ENCODE results near the gene TAF5. TPM values are rescaled to one million over a fixed set of nuclear protein-coding genes. Genes with fewer than 3 reads are reported as not detected.
"Not testable (repeated sequence)": the region's sequence is repeated elsewhere in the genome, so short reads cannot be mapped to it uniquely, and the experiment has no call there.

Gene TAF5
- polyA plus RNA-seq, 2 donors: 1.3 to 1.6 TPM

DNA sequence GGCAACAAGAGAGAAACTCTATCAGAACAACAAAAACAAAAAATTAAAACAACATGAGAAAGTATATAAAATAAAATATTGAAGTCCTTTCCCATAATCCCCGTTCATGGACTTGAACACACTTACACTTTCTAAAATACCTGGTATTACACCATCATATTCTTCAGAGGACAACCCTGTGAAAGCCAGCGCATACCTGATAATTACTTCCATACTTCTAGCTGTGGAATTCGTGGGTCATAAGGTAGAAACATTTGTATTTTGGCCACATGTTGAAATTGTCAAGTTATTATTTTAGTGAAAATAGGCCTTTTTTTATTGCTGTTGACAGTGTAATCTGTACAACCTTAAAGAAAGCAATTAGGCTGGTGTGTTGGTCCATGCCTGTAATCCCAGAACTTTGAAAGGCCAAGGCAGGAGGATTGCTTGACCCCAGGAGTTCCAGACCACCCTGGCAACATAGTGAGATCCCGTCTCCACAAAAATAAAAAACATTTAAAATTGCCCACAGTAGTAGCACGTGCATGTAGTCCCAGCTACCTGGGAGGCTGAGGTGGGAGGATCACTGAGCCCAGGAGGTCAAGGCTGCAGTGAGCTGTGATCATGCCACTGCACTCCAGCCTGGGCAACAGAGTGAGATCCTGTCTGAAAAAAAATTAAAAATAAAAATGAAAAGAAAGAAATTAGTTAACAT, 11.7 kb upstream of the TAF5 start:
- H3K4me3 ChIP-seq (ENCODE audit: low read depth in 1 of 2, low read length in 2 of 2): no peak overlapping the region
- H3K4me1 ChIP-seq (ENCODE audit: control insufficient read depth in 2 of 2, insufficient read depth in 2 of 2, low read length in 1 of 2): peaks cover 0 to 2% of the 10 kb centered on the region in 2 donors
- H3K27me3 ChIP-seq (ENCODE audit: control insufficient read depth in 1 of 2, insufficient read depth in 2 of 2, low read length in 2 of 2): no peaks in the 10 kb centered on the region
- WGBS, 2 donors: 76 to 81% methylated on average over 5 of the region's 5 CpGs
- H3K27ac ChIP-seq (ENCODE audit: low read depth in 2 of 2, low read length in 1 of 2): no peak overlapping the region
- no peaks in the 10 kb centered on the region for H3K36me3 ChIP-seq (ENCODE audit: control insufficient read depth in 2 of 2, insufficient read depth in 2 of 2, low read length in 1 of 2)
- no peaks in the 10 kb centered on the region for H3K9me3 ChIP-seq (ENCODE audit: control insufficient read depth in 2 of 2, insufficient read depth in 1 of 2, low read depth in 1 of 2, low read length in 1 of 2)

DNA sequence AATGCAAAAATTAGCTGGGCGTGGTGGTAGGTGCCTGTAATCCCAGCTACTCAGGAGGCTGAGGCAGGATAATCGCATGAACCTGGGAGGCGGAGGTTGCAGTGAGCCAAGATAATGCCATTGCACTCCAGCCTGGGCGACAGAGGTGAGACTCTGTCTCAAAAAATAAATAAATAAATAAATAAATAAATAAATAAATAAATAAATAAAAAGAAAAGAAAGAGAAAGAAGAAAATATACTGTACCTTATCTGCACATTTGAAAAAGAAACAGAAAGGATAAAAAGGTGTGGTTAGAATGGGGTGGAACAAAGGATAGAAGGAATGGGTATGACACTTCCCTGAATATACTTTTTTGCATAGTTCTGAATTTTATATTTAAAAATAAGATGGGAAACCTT, 8.3 kb upstream of the TAF5 start:
- WGBS, 2 donors: 93 to 94% methylated on average over 4 of the region's 4 CpGs
- not testable (repeated sequence) for H3K36me3 ChIP-seq (ENCODE audit: control insufficient read depth in 2 of 2, insufficient read depth in 2 of 2, low read length in 1 of 2); H3K4me1 ChIP-seq (ENCODE audit: control insufficient read depth in 2 of 2, insufficient read depth in 2 of 2, low read length in 1 of 2); H3K4me3 ChIP-seq (ENCODE audit: low read depth in 1 of 2, low read length in 2 of 2); H3K27ac ChIP-seq (ENCODE audit: low read depth in 2 of 2, low read length in 1 of 2); H3K9me3 ChIP-seq (ENCODE audit: control insufficient read depth in 2 of 2, insufficient read depth in 1 of 2, low read depth in 1 of 2, low read length in 1 of 2); H3K27me3 ChIP-seq (ENCODE audit: control insufficient read depth in 1 of 2, insufficient read depth in 2 of 2, low read length in 2 of 2)

DNA sequence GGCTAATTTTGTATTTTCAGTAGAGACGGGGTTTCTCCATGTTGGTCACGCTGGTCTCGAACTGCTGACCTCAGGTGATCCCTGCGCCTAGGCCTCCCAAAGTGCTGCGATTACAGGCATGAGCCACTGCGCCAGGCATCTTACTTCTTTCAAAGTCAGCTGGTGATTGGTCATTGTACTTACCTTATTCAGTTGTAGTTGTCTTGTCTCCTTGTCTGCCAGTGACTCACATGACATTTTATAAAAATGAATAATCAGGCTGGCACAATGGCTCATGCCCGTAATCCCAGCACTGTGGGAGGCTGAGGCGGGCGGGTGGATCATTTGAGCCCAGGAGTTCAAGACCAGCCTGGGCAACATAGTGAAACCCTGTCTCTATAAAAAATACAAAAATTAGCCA, 7.0 kb upstream of the TAF5 start:
- H3K4me1 ChIP-seq (ENCODE audit: control insufficient read depth in 2 of 2, insufficient read depth in 2 of 2, low read length in 1 of 2); H3K4me3 ChIP-seq (ENCODE audit: low read depth in 1 of 2, low read length in 2 of 2); H3K36me3 ChIP-seq (ENCODE audit: control insufficient read depth in 2 of 2, insufficient read depth in 2 of 2, low read length in 1 of 2); H3K9me3 ChIP-seq (ENCODE audit: control insufficient read depth in 2 of 2, insufficient read depth in 1 of 2, low read depth in 1 of 2, low read length in 1 of 2); H3K27ac ChIP-seq (ENCODE audit: low read depth in 2 of 2, low read length in 1 of 2); H3K27me3 ChIP-seq (ENCODE audit: control insufficient read depth in 1 of 2, insufficient read depth in 2 of 2, low read length in 2 of 2): not testable (repeated sequence)
- whole genome bisulfite sequencing, 2 donors: 81% methylated on average over 9 of the region's 9 CpGs

DNA sequence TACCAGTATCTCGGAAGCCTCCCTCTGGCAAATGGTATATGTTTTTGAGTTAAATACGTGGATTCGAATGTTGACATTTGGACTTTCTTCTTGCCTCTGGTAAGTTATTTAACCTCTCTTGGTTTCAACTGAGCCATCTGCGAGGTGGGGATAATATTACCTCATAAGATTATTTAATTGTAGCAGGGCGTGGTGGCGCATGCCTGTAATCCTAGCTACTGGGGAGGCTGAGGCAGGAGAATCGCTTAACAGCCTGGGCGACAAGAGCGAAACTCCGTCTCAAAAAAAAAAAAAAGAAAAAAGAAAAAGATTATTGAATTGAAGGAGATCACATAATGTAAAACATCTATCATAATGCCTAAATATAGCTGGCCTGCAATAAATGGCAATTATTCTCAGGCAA, 396 bp upstream of the TAF5 start:
- no peaks in the 10 kb centered on the region for H3K27me3 ChIP-seq (ENCODE audit: control insufficient read depth in 1 of 2, insufficient read depth in 2 of 2, low read length in 2 of 2)
- peak overlapping the region; percentile 96 to 99 for H3K4me3 ChIP-seq (ENCODE audit: low read depth in 1 of 2, low read length in 2 of 2)
- no peaks in the 10 kb centered on the region for H3K9me3 ChIP-seq (ENCODE audit: control insufficient read depth in 2 of 2, insufficient read depth in 1 of 2, low read depth in 1 of 2, low read length in 1 of 2)
- no peaks in the 10 kb centered on the region for H3K4me1 ChIP-seq (ENCODE audit: control insufficient read depth in 2 of 2, insufficient read depth in 2 of 2, low read length in 1 of 2)
- H3K36me3 ChIP-seq (ENCODE audit: control insufficient read depth in 2 of 2, insufficient read depth in 2 of 2, low read length in 1 of 2): no peaks in the 10 kb centered on the region
- peak overlapping the region in 1 of 2 donors; percentile 96 for H3K27ac ChIP-seq (ENCODE audit: low read depth in 2 of 2, low read length in 1 of 2)
- WGBS, 2 donors: 30 to 52% methylated on average over 10 of the region's 10 CpGs

DNA sequence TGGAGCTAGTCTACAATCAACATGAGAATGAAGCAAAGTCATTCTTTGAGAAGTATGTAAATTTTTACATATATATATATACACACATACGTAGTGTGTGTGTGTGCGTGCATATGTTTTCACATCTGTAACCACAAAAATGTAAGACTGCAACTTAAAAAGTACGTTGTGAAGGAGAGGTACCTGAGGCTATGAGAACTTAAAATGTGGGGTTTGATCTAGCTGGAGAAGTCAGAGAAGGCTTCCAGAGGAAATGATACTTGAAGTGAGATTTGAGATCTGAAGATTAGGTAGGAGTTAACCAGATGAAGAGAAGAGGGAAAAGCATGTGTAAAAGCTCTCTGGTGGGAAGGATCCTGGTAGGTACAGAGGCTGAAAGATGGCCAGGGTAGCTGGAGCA, 5.8 kb downstream of the TAF5 start:
- Histone ChIP-seq H3K36me3 (ENCODE audit: control insufficient read depth in 2 of 2, insufficient read depth in 2 of 2, low read length in 1 of 2) (peaks cover 5 to 6% of the 10 kb centered on the region in 2 donors), H3K4me3 (ENCODE audit: low read depth in 1 of 2, low read length in 2 of 2) (no peak overlapping the region), H3K27me3 (ENCODE audit: control insufficient read depth in 1 of 2, insufficient read depth in 2 of 2, low read length in 2 of 2) (no peaks in the 10 kb centered on the region), H3K9me3 (ENCODE audit: control insufficient read depth in 2 of 2, insufficient read depth in 1 of 2, low read depth in 1 of 2, low read length in 1 of 2) (no peaks in the 10 kb centered on the region), H3K4me1 (ENCODE audit: control insufficient read depth in 2 of 2, insufficient read depth in 2 of 2, low read length in 1 of 2) (no peaks in the 10 kb centered on the region), H3K27ac (ENCODE audit: low read depth in 2 of 2, low read length in 1 of 2) (no peak overlapping the region)
- 85 to 86% methylated on average over 3 of the region's 3 CpGs for WGBS, 2 donors

- H3K9me3 ChIP-seq (ENCODE audit: control insufficient read depth in 2 of 2, insufficient read depth in 1 of 2, low read depth in 1 of 2, low read length in 1 of 2): no peaks in the 10 kb centered on the region
- 95 to 96% methylated on average over 5 of the region's 5 CpGs for WGBS, 2 donors
- no peak overlapping the region for H3K27ac ChIP-seq (ENCODE audit: low read depth in 2 of 2, low read length in 1 of 2)
- no peak overlapping the region for H3K4me3 ChIP-seq (ENCODE audit: low read depth in 1 of 2, low read length in 2 of 2)
- no peaks in the 10 kb centered on the region for H3K27me3 ChIP-seq (ENCODE audit: control insufficient read depth in 1 of 2, insufficient read depth in 2 of 2, low read length in 2 of 2)
- no peaks in the 10 kb centered on the region for H3K4me1 ChIP-seq (ENCODE audit: control insufficient read depth in 2 of 2, insufficient read depth in 2 of 2, low read length in 1 of 2)
- H3K36me3 ChIP-seq (ENCODE audit: control insufficient read depth in 2 of 2, insufficient read depth in 2 of 2, low read length in 1 of 2): peaks cover 5 to 6% of the 10 kb centered on the region in 2 donors
Observed at GRCh38 chr10:103374263-103374662, 6.5 kb downstream of the TAF5 start.

GRCh38 chr10:103382769-103383168, 15.0 kb downstream of the TAF5 start:
- Histone ChIP-seq H3K27me3 (ENCODE audit: control insufficient read depth in 1 of 2, insufficient read depth in 2 of 2, low read length in 2 of 2) (no peaks in the 10 kb centered on the region), H3K9me3 (ENCODE audit: control insufficient read depth in 2 of 2, insufficient read depth in 1 of 2, low read depth in 1 of 2, low read length in 1 of 2) (no peaks in the 10 kb centered on the region), H3K4me1 (ENCODE audit: control insufficient read depth in 2 of 2, insufficient read depth in 2 of 2, low read length in 1 of 2) (no peaks in the 10 kb centered on the region), H3K36me3 (ENCODE audit: control insufficient read depth in 2 of 2, insufficient read depth in 2 of 2, low read length in 1 of 2) (peaks cover 0 to 3% of the 10 kb centered on the region in 2 donors), H3K27ac (ENCODE audit: low read depth in 2 of 2, low read length in 1 of 2) (no peak overlapping the region), H3K4me3 (ENCODE audit: low read depth in 1 of 2, low read length in 2 of 2) (no peak overlapping the region)
- 93 to 94% methylated on average over 5 of the region's 5 CpGs for WGBS, 2 donors

- WGBS, 2 donors: 83% methylated on average over 14 of the region's 14 CpGs
- no peak overlapping the region for H3K27ac ChIP-seq (ENCODE audit: low read depth in 2 of 2, low read length in 1 of 2)
- H3K9me3 ChIP-seq (ENCODE audit: control insufficient read depth in 2 of 2, insufficient read depth in 1 of 2, low read depth in 1 of 2, low read length in 1 of 2): no peaks in the 10 kb centered on the region
- no peaks in the 10 kb centered on the region for H3K27me3 ChIP-seq (ENCODE audit: control insufficient read depth in 1 of 2, insufficient read depth in 2 of 2, low read length in 2 of 2)
- H3K4me1 ChIP-seq (ENCODE audit: control insufficient read depth in 2 of 2, insufficient read depth in 2 of 2, low read length in 1 of 2): peaks cover 5% of the 10 kb centered on the region in 2 donors
- peaks cover 0 to 5% of the 10 kb centered on the region in 2 donors for H3K36me3 ChIP-seq (ENCODE audit: control insufficient read depth in 2 of 2, insufficient read depth in 2 of 2, low read length in 1 of 2)
- no peak overlapping the region for H3K4me3 ChIP-seq (ENCODE audit: low read depth in 1 of 2, low read length in 2 of 2)
Observed at GRCh38 chr10:103394180-103394579, 26.4 kb downstream of the TAF5 start.

- Histone ChIP-seq H3K4me1 (ENCODE audit: control insufficient read depth in 2 of 2, insufficient read depth in 2 of 2, low read length in 1 of 2) (peaks cover 5% of the 10 kb centered on the region in 2 donors), H3K27me3 (ENCODE audit: control insufficient read depth in 1 of 2, insufficient read depth in 2 of 2, low read length in 2 of 2) (no peaks in the 10 kb centered on the region), H3K27ac (ENCODE audit: low read depth in 2 of 2, low read length in 1 of 2) (peak overlapping the region; percentile 6 to 91), H3K36me3 (ENCODE audit: control insufficient read depth in 2 of 2, insufficient read depth in 2 of 2, low read length in 1 of 2) (peaks cover 2 to 11% of the 10 kb centered on the region in 2 donors), H3K9me3 (ENCODE audit: control insufficient read depth in 2 of 2, insufficient read depth in 1 of 2, low read depth in 1 of 2, low read length in 1 of 2) (no peaks in the 10 kb centered on the region), H3K4me3 (ENCODE audit: low read depth in 1 of 2, low read length in 2 of 2) (peak overlapping the region; percentile 98 to 99)
- 1 to 2% methylated on average over 11 of the region's 11 CpGs for WGBS, 2 donors
Observed at GRCh38 chr10:103395754-103396066, 27.9 kb downstream of the TAF5 start.

GRCh38 chr10:103396067-103396788, 28.5 kb downstream of the TAF5 start, which contains the start of the genes ATP5MK and PDCD11:
Gene ATP5MK, minus strand, starts transcription at chr10:103396475. Its CDS starts 4,018 bp downstream, at chr10:103392457.
Gene PDCD11, plus strand, starts transcription at chr10:103396626. Its CDS starts 1,801 bp downstream, at chr10:103398427.
- Histone ChIP-seq H3K27me3 (ENCODE audit: control insufficient read depth in 1 of 2, insufficient read depth in 2 of 2, low read length in 2 of 2) (no peaks in the 10 kb centered on the region), H3K4me1 (ENCODE audit: control insufficient read depth in 2 of 2, insufficient read depth in 2 of 2, low read length in 1 of 2) (peaks cover 5% of the 10 kb centered on the region in 2 donors), H3K4me3 (ENCODE audit: low read depth in 1 of 2, low read length in 2 of 2) (peak within 1 kb of the TSS; percentile 98 to 99), H3K27ac (ENCODE audit: low read depth in 2 of 2, low read length in 1 of 2) (peak within 1 kb of the TSS; percentile 86 to 91), H3K36me3 (ENCODE audit: control insufficient read depth in 2 of 2, insufficient read depth in 2 of 2, low read length in 1 of 2) (peaks cover 2 to 13% of the 10 kb centered on the region in 2 donors), H3K9me3 (ENCODE audit: control insufficient read depth in 2 of 2, insufficient read depth in 1 of 2, low read depth in 1 of 2, low read length in 1 of 2) (no peaks in the 10 kb centered on the region)
- 0% methylated on average over 56 of the region's 56 CpGs for WGBS, 2 donors

All from esophagus (tissue), 2 donors.